Body of pancreas (tissue), 4 donors: Measurements from ENCODE around the gene SLX1B.
"Not testable (repeated sequence)": the region's sequence is repeated elsewhere in the genome, so short reads cannot be mapped to it uniquely, and the experiment has no call there.

Experiments
- POLR2A ChIP-seq, 3 donors: fragments of 450-650 bp; IDR thresholded peaks; one replicate each; pipeline ENCODE4 v1.6.1; 2016; ENCODE audit warnings: antibody characterized with exemption in 3 of 3, mild to moderate bottlenecking in 2 of 3
- TF ChIP-seq, protein P1 (sequence below), 7 experiments: fragments of 450-650 bp in 4 of 7; fragments of 200-600 bp in 3 of 7; sonication (generic) in 3 of 7; IDR thresholded peaks; one replicate each; pipeline ENCODE4 v1.5.1; 2016 to 2019; ENCODE audit warnings: antibody characterized with exemption in 7 of 7

DNA sequence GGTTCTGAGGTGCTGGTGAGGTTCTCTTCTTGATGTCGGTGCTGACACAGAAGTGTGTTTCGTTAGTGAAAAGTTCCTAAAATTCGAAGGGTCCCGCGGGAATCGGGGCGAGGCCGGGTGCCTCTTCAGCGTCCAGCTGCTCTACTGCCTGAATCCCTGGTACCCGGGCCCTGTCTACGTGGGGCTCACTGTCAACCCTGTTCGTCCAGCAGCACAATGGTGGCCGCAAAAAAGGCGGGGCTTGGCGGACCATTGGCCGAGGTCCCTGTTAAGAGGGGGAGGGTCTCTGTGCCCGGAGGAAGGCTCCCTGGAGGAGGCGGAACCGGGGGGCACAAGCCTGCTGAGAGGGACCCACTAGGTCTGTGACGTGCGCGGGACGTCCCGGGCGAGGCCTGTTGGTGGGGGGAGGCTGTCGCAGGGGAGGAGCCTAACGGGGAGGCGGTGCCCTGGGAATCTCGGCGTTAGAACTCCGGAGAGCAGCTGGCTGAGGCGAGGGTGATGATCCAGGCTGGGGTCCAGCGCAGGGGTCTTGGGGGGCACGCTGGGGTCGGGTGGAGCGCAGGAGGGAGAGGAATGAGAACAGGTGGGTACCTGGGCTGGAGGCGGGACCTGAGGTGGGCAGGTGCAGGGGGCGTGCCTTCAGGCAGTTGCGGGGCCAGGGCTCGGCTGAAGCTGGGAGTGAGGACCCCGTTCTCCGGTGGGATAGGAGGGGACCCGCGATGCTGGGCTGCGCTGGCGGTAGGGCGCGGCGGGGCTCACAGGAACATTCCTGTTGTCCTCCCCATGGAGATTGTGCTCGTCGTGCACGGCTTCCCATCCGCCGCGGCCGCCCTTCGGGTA, 11.9 kb downstream of the SLX1B start:
- TF ChIP-seq, protein P1, sequence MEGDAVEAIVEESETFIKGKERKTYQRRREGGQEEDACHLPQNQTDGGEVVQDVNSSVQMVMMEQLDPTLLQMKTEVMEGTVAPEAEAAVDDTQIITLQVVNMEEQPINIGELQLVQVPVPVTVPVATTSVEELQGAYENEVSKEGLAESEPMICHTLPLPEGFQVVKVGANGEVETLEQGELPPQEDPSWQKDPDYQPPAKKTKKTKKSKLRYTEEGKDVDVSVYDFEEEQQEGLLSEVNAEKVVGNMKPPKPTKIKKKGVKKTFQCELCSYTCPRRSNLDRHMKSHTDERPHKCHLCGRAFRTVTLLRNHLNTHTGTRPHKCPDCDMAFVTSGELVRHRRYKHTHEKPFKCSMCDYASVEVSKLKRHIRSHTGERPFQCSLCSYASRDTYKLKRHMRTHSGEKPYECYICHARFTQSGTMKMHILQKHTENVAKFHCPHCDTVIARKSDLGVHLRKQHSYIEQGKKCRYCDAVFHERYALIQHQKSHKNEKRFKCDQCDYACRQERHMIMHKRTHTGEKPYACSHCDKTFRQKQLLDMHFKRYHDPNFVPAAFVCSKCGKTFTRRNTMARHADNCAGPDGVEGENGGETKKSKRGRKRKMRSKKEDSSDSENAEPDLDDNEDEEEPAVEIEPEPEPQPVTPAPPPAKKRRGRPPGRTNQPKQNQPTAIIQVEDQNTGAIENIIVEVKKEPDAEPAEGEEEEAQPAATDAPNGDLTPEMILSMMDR (IDR thresholded peaks at IDR 0.05): not testable (repeated sequence)
- TF ChIP-seq POLR2A (IDR thresholded peaks at IDR 0.05): not testable (repeated sequence)
